Large intestine (tissue), 3 donors: ENCODE data around the gene TBC1D1. TPM values are rescaled to one million over a fixed set of nuclear protein-coding genes. Genes with fewer than 3 reads are reported as not detected.

ENCODE experiments used
- DNase-seq, 2 donors: peaks; one replicate each; pipeline versions ENCODE4 v3.0.0 to v3.0.0-alpha.2; 2013
- H3K27ac ChIP-seq: one replicate; pipeline ENCODE4 v1.5.1; 2013; ENCODE audit warnings: low read length
- H3K27me3 ChIP-seq: 2 replicates; pipeline ENCODE4 v1.6.1; 2013; ENCODE audit warnings: low read length; ENCODE audit not compliant: control insufficient read depth, insufficient read depth
- H3K36me3 ChIP-seq: 2 replicates; pipeline ENCODE4 v1.6.1; 2013; ENCODE audit warnings: low read length; ENCODE audit not compliant: control insufficient read depth, insufficient read depth
- H3K4me1 ChIP-seq: one replicate; pipeline ENCODE4 v1.6.1; 2013; ENCODE audit warnings: low read length; ENCODE audit not compliant: control insufficient read depth, insufficient read depth
- H3K4me3 ChIP-seq: one replicate; pipeline ENCODE4 v1.5.1; 2013; ENCODE audit warnings: low read length
- H3K9me3 ChIP-seq: one replicate; pipeline ENCODE4 v1.6.1; 2013; ENCODE audit warnings: mild to moderate bottlenecking, low read depth, low read length, moderate library complexity; ENCODE audit not compliant: control insufficient read depth
- WGBS: methylation state at CpG from one replicate; pipeline ENCODE4 v1.1.5; 2013; ENCODE audit warnings: low lambda C conversion rate; ENCODE audit not compliant: insufficient coverage; 5-methylcytosine and 5-hydroxymethylcytosine counted together
- polyA plus RNA-seq: library from polyadenylated mRNA; unstranded; fragments of 120-200 nt; gene quantifications from one replicate; pipeline ENCODE4 v1.2.1, GENCODE V29; 2013

Gene TBC1D1
- polyA plus RNA-seq, 1 donor = 116 TPM

GRCh38 chr4:37884855-37885487 lies 5.9 kb upstream of the TBC1D1 start:
- H3K9me3 ChIP-seq = no peaks in the 10 kb centered on the region
- peaks cover 10% of the 10 kb centered on the region for H3K27me3 ChIP-seq
- H3K4me1 ChIP-seq = peaks cover 5% of the 10 kb centered on the region
- no peak overlapping the region for H3K4me3 ChIP-seq
- no peaks in the 10 kb centered on the region for H3K36me3 ChIP-seq
- peak overlapping the region; percentile 10 for H3K27ac ChIP-seq
- no CpG with 5 or more reads among the region's 3 CpGs for WGBS
- no peak for DNase-seq

DNA sequence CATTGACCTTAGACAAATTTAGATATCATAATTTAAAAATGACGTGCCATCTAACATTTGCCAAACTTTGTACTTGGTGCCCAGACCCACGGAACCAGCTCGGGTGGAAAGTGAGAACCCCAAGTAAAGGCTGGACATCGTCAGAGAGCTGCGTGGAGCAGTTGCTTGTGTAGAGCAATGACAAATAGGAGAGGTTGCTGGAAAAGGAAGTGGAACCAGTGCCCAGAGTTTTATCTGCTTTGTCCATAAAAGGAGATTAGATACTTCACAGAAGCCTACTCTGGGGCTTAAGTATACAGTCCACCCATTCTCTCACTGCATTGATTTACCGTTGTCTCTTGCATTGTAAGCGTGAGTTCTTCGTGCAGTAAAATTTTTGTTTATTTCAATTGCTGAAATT lies 5.4 kb upstream of the TBC1D1 start:
- Histone ChIP-seq H3K27ac (peak overlapping the region; percentile 10), H3K27me3 (peaks cover 16% of the 10 kb centered on the region), H3K9me3 (peaks cover 3% of the 10 kb centered on the region), H3K36me3 (no peaks in the 10 kb centered on the region), H3K4me3 (no peak overlapping the region), H3K4me1 (peaks cover 9% of the 10 kb centered on the region)
- peak; percentile 40 to 60 for DNase-seq
- 7% methylated on average over 3 of the region's 8 CpGs for WGBS

GRCh38 chr4:37889849-37890800 lies 759 bp upstream of the TBC1D1 start:
- Histone ChIP-seq H3K27me3 (peaks cover 26% of the 10 kb centered on the region), H3K36me3 (no peaks in the 10 kb centered on the region), H3K9me3 (peaks cover 7% of the 10 kb centered on the region), H3K4me1 (peaks cover 8% of the 10 kb centered on the region), H3K27ac (peak overlapping the region; percentile 40), H3K4me3 (peak overlapping the region; percentile 47)
- WGBS = no CpG with 5 or more reads among the region's 63 CpGs
- DNase-seq = peak in 1 of 2 donors; percentile 51

DNA sequence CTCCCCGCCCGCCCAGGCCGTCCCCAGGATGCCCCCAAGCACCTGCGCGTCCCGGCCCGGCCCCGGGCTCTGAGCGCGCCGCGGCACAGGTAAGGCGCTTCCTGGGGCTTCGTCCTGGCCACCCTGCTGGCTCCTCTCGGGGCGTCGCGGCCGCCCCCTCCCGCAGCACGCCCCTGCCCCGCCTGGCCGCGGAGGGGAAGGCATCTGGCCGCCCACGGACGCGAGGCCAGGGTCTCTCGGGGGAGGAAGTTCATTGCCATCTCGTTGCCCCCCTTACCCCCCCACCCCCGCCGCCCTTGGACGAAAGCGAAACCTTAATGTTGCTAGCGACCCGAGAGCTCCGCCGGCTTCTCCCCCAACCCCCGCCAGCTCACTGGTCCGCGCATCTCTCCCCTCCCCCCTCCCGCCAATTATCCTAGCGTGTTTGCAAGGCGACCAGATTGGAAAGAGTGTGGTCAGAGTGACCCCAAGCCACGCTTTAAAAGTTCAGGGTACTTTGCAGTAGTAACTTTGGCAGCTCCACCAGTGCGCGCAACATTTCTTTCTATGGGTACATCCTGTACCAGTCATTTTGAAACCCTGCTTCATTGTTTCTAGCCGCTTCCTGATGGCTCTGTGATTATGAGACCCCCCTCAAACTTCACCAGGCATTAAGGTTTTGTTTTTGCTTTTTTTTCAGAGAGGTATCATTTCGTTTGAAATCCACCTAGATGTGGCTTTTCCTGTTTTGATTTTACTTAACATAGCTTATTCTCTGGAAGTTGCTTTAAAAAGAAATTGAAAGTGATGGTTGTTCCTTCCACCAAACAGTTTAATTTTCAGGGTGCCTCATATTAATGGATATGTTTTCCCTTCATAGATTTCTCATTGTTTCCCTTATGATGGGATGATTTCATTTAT lies 626 bp downstream of the TBC1D1 start:
- H3K4me1 ChIP-seq = peaks cover 5% of the 10 kb centered on the region
- peak in 1 of 2 donors; percentile 60 for DNase-seq
- H3K36me3 ChIP-seq = no peaks in the 10 kb centered on the region
- peaks cover 26% of the 10 kb centered on the region for H3K27me3 ChIP-seq
- WGBS = 20% methylated on average over 1 of the region's 49 CpGs
- no peak overlapping the region for H3K27ac ChIP-seq
- H3K9me3 ChIP-seq = peaks cover 7% of the 10 kb centered on the region
- peak overlapping the region; percentile 47 for H3K4me3 ChIP-seq

GRCh38 chr4:37892641-37893040 lies 1.8 kb downstream of the TBC1D1 start:
- DNase-seq = no peak
- H3K27ac ChIP-seq = no peak overlapping the region
- WGBS = no CpG with 5 or more reads among the region's 5 CpGs
- peaks cover 5% of the 10 kb centered on the region for H3K4me1 ChIP-seq
- H3K4me3 ChIP-seq = no peak overlapping the region
- H3K27me3 ChIP-seq = peaks cover 26% of the 10 kb centered on the region
- H3K9me3 ChIP-seq = peaks cover 7% of the 10 kb centered on the region
- H3K36me3 ChIP-seq = no peaks in the 10 kb centered on the region

DNA sequence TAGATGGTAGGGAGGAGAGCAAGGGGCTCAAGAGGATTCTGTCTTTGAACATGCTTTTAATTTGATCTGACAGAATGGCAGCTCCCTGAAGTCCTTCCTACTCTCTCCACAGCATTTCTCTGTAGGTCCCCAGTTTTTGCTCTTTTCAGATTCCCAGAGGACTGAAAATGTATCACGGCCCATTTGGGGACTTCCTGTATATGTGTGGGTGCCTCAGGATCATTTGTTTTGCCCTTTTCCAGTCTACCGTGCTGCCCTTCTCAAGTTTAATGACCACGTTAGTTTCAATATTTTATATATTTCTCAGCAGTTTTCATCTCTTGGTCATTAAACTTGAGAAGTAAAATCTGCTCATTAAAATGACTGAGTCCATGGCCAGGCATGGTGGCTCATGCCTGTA lies 2.3 kb downstream of the TBC1D1 start:
- peaks cover 7% of the 10 kb centered on the region for H3K9me3 ChIP-seq
- H3K27ac ChIP-seq = no peak overlapping the region
- H3K27me3 ChIP-seq = peaks cover 25% of the 10 kb centered on the region
- no peak overlapping the region for H3K4me3 ChIP-seq
- DNase-seq = no peak
- WGBS = 86% methylated on average over 2 of the region's 3 CpGs
- H3K36me3 ChIP-seq = no peaks in the 10 kb centered on the region
- H3K4me1 ChIP-seq = peaks cover 5% of the 10 kb centered on the region

GRCh38 chr4:37895271-37895670 lies 4.4 kb downstream of the TBC1D1 start:
- H3K4me1 ChIP-seq = peaks cover 3% of the 10 kb centered on the region
- no CpG with 5 or more reads among the region's 7 CpGs for WGBS

GRCh38 chr4:37896206-37896860 lies 5.4 kb downstream of the TBC1D1 start:
- Histone ChIP-seq H3K4me3 (no peak overlapping the region), H3K27me3 (peaks cover 6% of the 10 kb centered on the region), H3K4me1 (no peaks in the 10 kb centered on the region), H3K9me3 (no peaks in the 10 kb centered on the region), H3K27ac (no peak overlapping the region), H3K36me3 (no peaks in the 10 kb centered on the region)
- no peak for DNase-seq

More at GRCh38 chr4:37895271-37895670, 4.4 kb downstream of the TBC1D1 start:
- H3K4me3 ChIP-seq = no peak overlapping the region
- DNase-seq = no peak
- no peaks in the 10 kb centered on the region for H3K36me3 ChIP-seq
- H3K27ac ChIP-seq = no peak overlapping the region
- peaks cover 6% of the 10 kb centered on the region for H3K9me3 ChIP-seq
- peaks cover 13% of the 10 kb centered on the region for H3K27me3 ChIP-seq

DNA sequence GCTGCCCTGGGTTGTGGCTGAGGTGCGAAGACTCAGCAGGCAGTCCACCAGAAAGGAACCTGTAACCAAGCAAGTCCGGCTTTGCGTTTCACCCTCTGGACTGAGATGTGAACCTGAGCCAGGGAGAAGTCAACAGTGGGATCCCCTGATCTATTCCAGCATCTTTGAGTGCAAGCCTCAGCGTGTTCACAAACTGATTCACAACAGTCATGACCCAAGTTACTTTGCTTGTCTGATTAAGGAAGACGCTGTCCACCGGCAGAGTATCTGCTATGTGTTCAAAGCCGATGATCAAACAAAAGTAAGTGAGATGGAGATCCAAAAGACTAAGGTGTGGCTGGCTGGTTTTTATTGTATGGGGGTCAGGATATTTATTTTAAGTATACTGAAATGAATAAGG lies 11.3 kb downstream of the TBC1D1 start:
- H3K27me3 ChIP-seq = no peaks in the 10 kb centered on the region
- 60% methylated on average over 1 of the region's 7 CpGs for WGBS
- no peak overlapping the region for H3K27ac ChIP-seq
- no peak overlapping the region for H3K4me3 ChIP-seq
- peaks cover 2% of the 10 kb centered on the region for H3K4me1 ChIP-seq
- H3K9me3 ChIP-seq = no peaks in the 10 kb centered on the region
- no peak for DNase-seq
- H3K36me3 ChIP-seq = no peaks in the 10 kb centered on the region
